B cell (primary cell): ENCODE results near the gene CFAP161. TPM values are rescaled to one million over a fixed set of nuclear protein-coding genes. Genes with fewer than 3 reads are reported as not detected.

ENCODE experiments used
- ATAC-seq: fragments of 200-7000 bp; cut with Tn5 transposase; one replicate; pipeline ENCODE4 v1.10.0; 2021; ENCODE audit warnings: low read depth, mild to moderate bottlenecking, moderate number of reproducible peaks, moderate library complexity
- CTCF ChIA-PET: fragments of 350-600 bp; sonication (Branson Sonifier 250); formaldehyde crosslinking; loops from one replicate; lab custom pipeline; 2021; ENCODE audit warnings: antibody characterized with exemption, inconsistent platforms; lab: Charles Lee
- POLR2A ChIA-PET: fragments of 350-600 bp; sonication (Branson Sonifier 250); formaldehyde crosslinking; loops from one replicate; lab custom pipeline; 2021; ENCODE audit warnings: antibody characterized with exemption; lab: Charles Lee
- DNase-seq: peaks from one replicate; pipeline ENCODE4 v3.0.0; 2013
- H2AFZ ChIP-seq: 2 replicates; pipeline ENCODE4 v1.6.1; 2012; ENCODE audit warnings: mild to moderate bottlenecking, low read depth, low read length; ENCODE audit not compliant: insufficient read depth, poor library complexity, severe bottlenecking
- H3K27ac ChIP-seq, 2 donors: 1 replicate in 1 of 2; 2 replicates in 1 of 2; pipeline ENCODE4 v1.5.1; 2012 to 2013; ENCODE audit warnings: low read length in 2 of 2, mild to moderate bottlenecking in 2 of 2, moderate library complexity in 1 of 2
- H3K27me3 ChIP-seq, 4 experiments: fragments of 200-600 bp in 1 of 4; sonication (generic) in 1 of 4; replicated peaks in 1 of 4; 1 replicate in 2 of 4; 2 replicates in 2 of 4; pipeline versions ENCODE4 v1.6.1 to v1.7.0; 2013 to 2016; ENCODE audit warnings: low read length in 3 of 4, mild to moderate bottlenecking in 2 of 4, mixed read lengths in 1 of 4, moderate library complexity in 1 of 4; ENCODE audit not compliant: insufficient read depth in 4 of 4, control insufficient read depth in 3 of 4; ENCODE audit errors: control extremely low read depth in 1 of 4
- H3K36me3 ChIP-seq, 2 experiments: replicated peaks in 1 of 2; 1 replicate in 1 of 2; 2 replicates in 1 of 2; pipeline versions ENCODE4 v1.6.1 to v1.7.1; 2013; ENCODE audit warnings: low read length in 1 of 2; ENCODE audit not compliant: insufficient read depth in 2 of 2, control insufficient read depth in 1 of 2; ENCODE audit errors: control extremely low read depth in 1 of 2, extremely low read depth in 1 of 2
- H3K4me1 ChIP-seq, 2 donors: fragments of 200-600 bp in 1 of 2; sonication (generic) in 1 of 2; 1 replicate in 1 of 2; 2 replicates in 1 of 2; pipeline versions ENCODE4 v1.5.1 to v1.6.1; 2013 to 2017; ENCODE audit warnings: low read length in 2 of 2; ENCODE audit not compliant: control insufficient read depth in 2 of 2, insufficient read depth in 2 of 2
- H3K4me2 ChIP-seq: replicated peaks from 2 replicates; pipeline ENCODE3; 2012; ENCODE audit warnings: mild to moderate bottlenecking, low read depth, low read length; ENCODE audit not compliant: poor library complexity, severe bottlenecking
- H3K4me3 ChIP-seq, 5 experiments: fragments of 200-600 bp in 1 of 5; sonication (generic) in 1 of 5; 1 replicate in 3 of 5; 2 replicates in 2 of 5; pipeline versions ENCODE4 v1.5.1 to v1.7.0; 2011 to 2016; ENCODE audit warnings: low read length in 4 of 5, mild to moderate bottlenecking in 4 of 5, low read depth in 2 of 5, control low read depth in 1 of 5, moderate library complexity in 1 of 5; ENCODE audit not compliant: insufficient read depth in 1 of 5; ENCODE audit errors: control extremely low read depth in 1 of 5, extremely low read depth in 1 of 5
- H3K79me2 ChIP-seq: fragments of 200-600 bp; sonication (generic); one replicate; pipeline ENCODE4 v1.6.0; 2016; ENCODE audit warnings: low read length; ENCODE audit not compliant: control insufficient read depth, insufficient read depth
- H3K9ac ChIP-seq: fragments of 200-600 bp; sonication (generic); 2 replicates; pipeline ENCODE4 v1.6.1; 2017; ENCODE audit warnings: mild to moderate bottlenecking, low read length, moderate library complexity
- H3K9me3 ChIP-seq, 3 donors: one replicate each; pipeline versions ENCODE4 v1.6.1 to v1.7.1; 2013; ENCODE audit warnings: low read length in 2 of 3; ENCODE audit not compliant: control insufficient read depth in 2 of 3, insufficient read depth in 1 of 3; ENCODE audit errors: control extremely low read depth in 1 of 3
- H4K20me1 ChIP-seq: 2 replicates; pipeline ENCODE4 v1.6.0; 2012; ENCODE audit warnings: mild to moderate bottlenecking, low read length; ENCODE audit not compliant: insufficient read depth, control insufficient read depth, poor library complexity, severe bottlenecking
- H3K27ac Mint-ChIP-seq: one replicate; pipeline ENCODE4 v1.8.0; 2021; ENCODE audit warnings: mixed read lengths
- H3K27me3 Mint-ChIP-seq: one replicate; pipeline ENCODE4 v1.8.0; 2021; ENCODE audit warnings: mixed read lengths
- H3K4me1 Mint-ChIP-seq: one replicate; pipeline ENCODE4 v1.8.0; 2021; ENCODE audit warnings: mixed read lengths
- H3K4me3 Mint-ChIP-seq: one replicate; pipeline ENCODE4 v1.8.0; 2021; ENCODE audit warnings: mixed read lengths
- H3K9me3 Mint-ChIP-seq: one replicate; pipeline ENCODE4 v1.8.0; 2022; ENCODE audit warnings: mixed read lengths; ENCODE audit not compliant: insufficient read depth
- CTCF ChIP-seq: fragments of 200-600 bp; IDR thresholded peaks from one replicate; pipeline ENCODE4 v1.8.0; 2022; ENCODE audit warnings: antibody characterized with exemption, mild to moderate bottlenecking
- EZH2 ChIP-seq: IDR thresholded peaks from 2 replicates; pipeline ENCODE4 v1.6.1; 2012; ENCODE audit warnings: borderline replicate concordance, low read depth, mild to moderate bottlenecking, moderate library complexity, low read length; ENCODE audit not compliant: insufficient read depth, poor library complexity, severe bottlenecking
- WGBS: methylation state at CpG from one replicate; pipeline ENCODE4 v1.1.5; 2013; ENCODE audit warnings: missing lambda C conversion rate; ENCODE audit not compliant: insufficient coverage; 5-methylcytosine and 5-hydroxymethylcytosine counted together
- intact Hi-C: fragments of 100-400 bp; cut with micrococcal nuclease; formaldehyde crosslinking; loops from one replicate; pipeline ENCODE4 v1.10.0; 2022
- polyA plus RNA-seq: library from polyadenylated mRNA; depleted of rRNA; stranded (reverse); fragments of >200 nt; gene quantifications from 2 replicates; pipeline ENCODE4 v1.2.3, GENCODE V29; 2012
- total RNA-seq, 2 donors: library from RNA; stranded (reverse); fragments of 120-200 nt in 1 of 2; gene quantifications; 1 replicate in 1 of 2; 2 replicates in 1 of 2; pipeline versions ENCODE4 v1.2.3 to v1.2.4, GENCODE V29; 2013 to 2022

Gene CFAP161
- total and polyA plus RNA-seq, 2 donors (not counting 1 experiment from before 2014, with no cell fraction given), result not detected

- Histone ChIP-seq H3K9ac (no peak overlapping the region), H2AFZ (no peak overlapping the region), H3K27ac (no peak overlapping the region), H3K79me2 (no peaks in the 10 kb centered on the region), H3K9me3 (no peaks in the 10 kb centered on the region), H4K20me1 (no peaks in the 10 kb centered on the region), H3K4me2 (no peak overlapping the region), H3K27me3 (peaks cover 0 to 14% (median 2%) of the 10 kb centered on the region in 4 experiments), H3K4me3 (no peak overlapping the region), H3K36me3 (no peaks in the 10 kb centered on the region), H3K4me1 (no peaks in the 10 kb centered on the region)
- H3K4me1 Mint-ChIP-seq, result no peaks in the 10 kb centered on the region
- H3K27ac Mint-ChIP-seq, result no peak overlapping the region
- POLR2A ChIA-PET, result no interaction called here
- no peak for ATAC-seq
- WGBS, result 72% methylated on average over 2 of the region's 5 CpGs
- intact Hi-C loops, result no loop called here
- CTCF ChIA-PET, result no interaction called here
- H3K27me3 Mint-ChIP-seq, result peaks cover 44% of the 10 kb centered on the region
- H3K4me3 Mint-ChIP-seq, result no peak overlapping the region
- TF ChIP-seq EZH2 (no peak), CTCF (no peak)
- no peak for DNase-seq
- no peaks in the 10 kb centered on the region for H3K9me3 Mint-ChIP-seq
Observed at GRCh38 chr15:81185631-81186295, 51.7 kb downstream of the CFAP161 start.

- no peaks in the 10 kb centered on the region for H3K36me3 ChIP-seq
- POLR2A ChIA-PET, result no interaction called here
- no peak overlapping the region for H2AFZ ChIP-seq
- H3K79me2 ChIP-seq, result no peaks in the 10 kb centered on the region
- no peaks in the 10 kb centered on the region for H4K20me1 ChIP-seq
- no peaks in the 10 kb centered on the region for H3K4me1 ChIP-seq
- no peak for DNase-seq
- 100% methylated on average over 1 of the region's 8 CpGs for WGBS
- intact Hi-C loops, result no loop called here
- H3K27ac Mint-ChIP-seq, result no peak overlapping the region
- no peak overlapping the region for H3K4me3 Mint-ChIP-seq
- H3K9me3 ChIP-seq, result no peaks in the 10 kb centered on the region
- ATAC-seq, result no peak
- CTCF ChIA-PET, result interaction anchor here (1.5 kb wide), 1 partner anchor 78 kb away, joined by 6 read pairs; no protein-coding TSS in a partner anchor
- no peaks in the 10 kb centered on the region for H3K4me1 Mint-ChIP-seq
- no peak overlapping the region for H3K4me2 ChIP-seq
- TF ChIP-seq CTCF, result no peak
- TF ChIP-seq EZH2, result no peak
- peaks cover 0 to 14% (median 0%) of the 10 kb centered on the region in 4 experiments for H3K27me3 ChIP-seq
- H3K9me3 Mint-ChIP-seq, result no peaks in the 10 kb centered on the region
- H3K27ac ChIP-seq, result no peak overlapping the region
- H3K4me3 ChIP-seq, result no peak overlapping the region
- H3K27me3 Mint-ChIP-seq, result peaks cover 46% of the 10 kb centered on the region
- H3K9ac ChIP-seq, result no peak overlapping the region
Observed at GRCh38 chr15:81188354-81188753, 54.3 kb downstream of the CFAP161 start.
